ENCODE results near the gene RABEP2.
"Not testable (repeated sequence)": the region's sequence is repeated elsewhere in the genome, so short reads cannot be mapped to it uniquely, and the experiment has no call there.

Gene RABEP2

GRCh38 chr16:28869201-28869600 lies 55.8 kb downstream of the RABEP2 start:
- peaks cover 8% of the 10 kb centered on the region for H3K36me3 ChIP-seq (replicated peaks; ENCODE audit: low read depth, low read length)
- peaks cover 17% of the 10 kb centered on the region for H3K79me2 ChIP-seq (ENCODE audit: low read length)
- H2AFZ ChIP-seq (ENCODE audit: low read depth, low read length) = no peak overlapping the region
- no peaks in the 10 kb centered on the region for H3K9me3 ChIP-seq (ENCODE audit: insufficient read depth, low read length)
- peaks cover 5% of the 10 kb centered on the region for H4K20me1 ChIP-seq (ENCODE audit: insufficient read depth, low read length)
- TF ChIP-seq EZH2phosphoT487 (IDR thresholded peaks at IDR 0.05; ENCODE audit: low read depth) (no peak), CTCF (IDR thresholded peaks at IDR 0.05; ENCODE audit: low read depth, low read length) (no peak)
- H3K4me2 ChIP-seq (ENCODE audit: low read length) = no peak overlapping the region
- H3K9ac ChIP-seq (ENCODE audit: low read length) = no peak overlapping the region
- no peaks in the 10 kb centered on the region for H3K27me3 ChIP-seq (ENCODE audit: low read depth, low read length)
- no peak overlapping the region for H3K4me3 ChIP-seq (ENCODE audit: low read length)
- H3K27ac ChIP-seq (ENCODE audit: low read length) = no peak overlapping the region
- peaks cover 11% of the 10 kb centered on the region for H3K4me1 ChIP-seq (ENCODE audit: low read length)

GRCh38 chr16:28867646-28868045 lies 57.4 kb downstream of the RABEP2 start:
- not testable (repeated sequence) for H4K20me1 ChIP-seq (ENCODE audit: insufficient read depth, low read length); H3K27ac ChIP-seq (ENCODE audit: low read length); H3K36me3 ChIP-seq (replicated peaks; ENCODE audit: low read depth, low read length); H3K4me3 ChIP-seq (ENCODE audit: low read length); H2AFZ ChIP-seq (ENCODE audit: low read depth, low read length); H3K4me2 ChIP-seq (ENCODE audit: low read length); H3K27me3 ChIP-seq (ENCODE audit: low read depth, low read length); H3K9me3 ChIP-seq (ENCODE audit: insufficient read depth, low read length); H3K9ac ChIP-seq (ENCODE audit: low read length)
- Histone ChIP-seq H3K79me2 (ENCODE audit: low read length) (peaks cover 28% of the 10 kb centered on the region), H3K4me1 (ENCODE audit: low read length) (peaks cover 11% of the 10 kb centered on the region)

- Histone ChIP-seq H2AFZ (ENCODE audit: low read depth, low read length) (no peak overlapping the region), H3K9me3 (ENCODE audit: insufficient read depth, low read length) (no peaks in the 10 kb centered on the region), H3K36me3 (replicated peaks; ENCODE audit: low read depth, low read length) (peaks cover 3% of the 10 kb centered on the region), H3K9ac (ENCODE audit: low read length) (no peak overlapping the region), H3K27me3 (ENCODE audit: low read depth, low read length) (no peaks in the 10 kb centered on the region), H3K27ac (ENCODE audit: low read length) (no peak overlapping the region), H4K20me1 (ENCODE audit: insufficient read depth, low read length) (peaks cover 5% of the 10 kb centered on the region), H3K79me2 (ENCODE audit: low read length) (peaks cover 32% of the 10 kb centered on the region), H3K4me3 (ENCODE audit: low read length) (no peak overlapping the region), H3K4me1 (ENCODE audit: low read length) (peaks cover 11% of the 10 kb centered on the region), H3K4me2 (ENCODE audit: low read length) (no peak overlapping the region)
- TF ChIP-seq EZH2phosphoT487 (IDR thresholded peaks at IDR 0.05; ENCODE audit: low read depth) (no peak), CTCF (IDR thresholded peaks at IDR 0.05; ENCODE audit: low read depth, low read length) (no peak)
Measured at GRCh38 chr16:28867241-28867640, 57.8 kb downstream of the RABEP2 start.

- Histone ChIP-seq H3K36me3 (replicated peaks; ENCODE audit: low read depth, low read length) (peaks cover 3% of the 10 kb centered on the region), H4K20me1 (ENCODE audit: insufficient read depth, low read length) (peaks cover 5% of the 10 kb centered on the region), H3K4me1 (ENCODE audit: low read length) (peaks cover 15% of the 10 kb centered on the region), H2AFZ (ENCODE audit: low read depth, low read length) (no peak overlapping the region), H3K27me3 (ENCODE audit: low read depth, low read length) (no peaks in the 10 kb centered on the region), H3K4me2 (ENCODE audit: low read length) (no peak overlapping the region), H3K27ac (ENCODE audit: low read length) (no peak overlapping the region), H3K9me3 (ENCODE audit: insufficient read depth, low read length) (no peaks in the 10 kb centered on the region), H3K4me3 (ENCODE audit: low read length) (no peak overlapping the region), H3K79me2 (ENCODE audit: low read length) (peaks cover 36% of the 10 kb centered on the region), H3K9ac (ENCODE audit: low read length) (no peak overlapping the region)
- TF ChIP-seq CTCF (IDR thresholded peaks at IDR 0.05; ENCODE audit: low read depth, low read length) (no peak), EZH2phosphoT487 (IDR thresholded peaks at IDR 0.05; ENCODE audit: low read depth) (no peak)
Measured at GRCh38 chr16:28866454-28866804, 58.6 kb downstream of the RABEP2 start.

Measured in OCI-LY3 (cell line).